Ishikawa (cell line): ENCODE data around the gene PPP4C.

Source experiments
- CEBPB ChIP-seq: IDR thresholded peaks from 2 replicates; pipeline ENCODE4 v1.6.1; 2012
- CREB1 ChIP-seq: IDR thresholded peaks from 2 replicates; pipeline ENCODE4 v1.6.1; 2012; ENCODE audit warnings: low read depth
- EGR1 ChIP-seq: IDR thresholded peaks from 2 replicates; pipeline ENCODE4 v1.6.1; 2012
- EP300 ChIP-seq: IDR thresholded peaks from 2 replicates; pipeline ENCODE4 v1.6.1; 2012; ENCODE audit warnings: borderline replicate concordance
- FOXM1 ChIP-seq: IDR thresholded peaks from 2 replicates; pipeline ENCODE4 v1.6.1; 2012; ENCODE audit warnings: low read depth, borderline replicate concordance
- MAX ChIP-seq: IDR thresholded peaks from 2 replicates; pipeline ENCODE4 v1.6.1; 2012
- NFIC ChIP-seq: IDR thresholded peaks from 2 replicates; pipeline ENCODE4 v1.6.1; 2012
- RAD21 ChIP-seq: IDR thresholded peaks from 2 replicates; pipeline ENCODE4 v1.6.1; 2012; ENCODE audit warnings: low read depth
- TAF1 ChIP-seq: IDR thresholded peaks from 2 replicates; pipeline ENCODE4 v1.6.1; 2012; ENCODE audit warnings: low read depth, mild to moderate bottlenecking
- TCF12 ChIP-seq: IDR thresholded peaks from 2 replicates; pipeline ENCODE4 v1.6.1; 2012; ENCODE audit warnings: low read depth
- TEAD4 ChIP-seq: IDR thresholded peaks from 2 replicates; pipeline ENCODE4 v1.6.1; 2012
- USF1 ChIP-seq: IDR thresholded peaks from 2 replicates; pipeline ENCODE4 v1.6.1; 2012
- YY1 ChIP-seq: IDR thresholded peaks from 2 replicates; pipeline ENCODE4 v1.6.1; 2012; ENCODE audit warnings: low read depth
- ZBTB7A ChIP-seq: IDR thresholded peaks from 2 replicates; pipeline ENCODE4 v1.6.1; 2012; ENCODE audit warnings: low read depth
- TF ChIP-seq, protein P1 (sequence below): IDR thresholded peaks from 2 replicates; pipeline ENCODE4 v1.6.1; 2012; ENCODE audit warnings: low read depth, mild to moderate bottlenecking

PPP4C gene

DNA sequence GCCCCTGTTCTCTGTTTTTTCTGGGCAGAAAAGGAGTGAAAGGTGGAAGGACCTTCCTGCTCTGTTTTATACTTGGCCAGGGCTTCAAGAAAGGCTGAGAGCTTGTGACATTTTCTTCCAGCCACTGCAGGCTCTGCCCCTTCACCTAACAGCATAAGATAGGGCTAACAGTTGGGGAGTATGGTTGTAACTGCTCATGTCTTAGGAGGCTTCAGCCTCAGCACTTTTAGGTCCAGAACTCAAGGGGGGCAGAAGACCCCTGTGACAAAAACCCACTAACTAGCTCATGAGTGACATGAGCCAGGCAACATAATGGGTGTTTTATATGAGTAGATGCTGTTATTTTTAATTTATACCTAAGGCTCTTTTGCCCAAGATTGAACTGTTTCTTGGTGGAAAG, 5.3 kb upstream of the PPP4C start:
- TF ChIP-seq EP300 = no peak
- no peak for TF ChIP-seq TEAD4
- TF ChIP-seq, protein P1, sequence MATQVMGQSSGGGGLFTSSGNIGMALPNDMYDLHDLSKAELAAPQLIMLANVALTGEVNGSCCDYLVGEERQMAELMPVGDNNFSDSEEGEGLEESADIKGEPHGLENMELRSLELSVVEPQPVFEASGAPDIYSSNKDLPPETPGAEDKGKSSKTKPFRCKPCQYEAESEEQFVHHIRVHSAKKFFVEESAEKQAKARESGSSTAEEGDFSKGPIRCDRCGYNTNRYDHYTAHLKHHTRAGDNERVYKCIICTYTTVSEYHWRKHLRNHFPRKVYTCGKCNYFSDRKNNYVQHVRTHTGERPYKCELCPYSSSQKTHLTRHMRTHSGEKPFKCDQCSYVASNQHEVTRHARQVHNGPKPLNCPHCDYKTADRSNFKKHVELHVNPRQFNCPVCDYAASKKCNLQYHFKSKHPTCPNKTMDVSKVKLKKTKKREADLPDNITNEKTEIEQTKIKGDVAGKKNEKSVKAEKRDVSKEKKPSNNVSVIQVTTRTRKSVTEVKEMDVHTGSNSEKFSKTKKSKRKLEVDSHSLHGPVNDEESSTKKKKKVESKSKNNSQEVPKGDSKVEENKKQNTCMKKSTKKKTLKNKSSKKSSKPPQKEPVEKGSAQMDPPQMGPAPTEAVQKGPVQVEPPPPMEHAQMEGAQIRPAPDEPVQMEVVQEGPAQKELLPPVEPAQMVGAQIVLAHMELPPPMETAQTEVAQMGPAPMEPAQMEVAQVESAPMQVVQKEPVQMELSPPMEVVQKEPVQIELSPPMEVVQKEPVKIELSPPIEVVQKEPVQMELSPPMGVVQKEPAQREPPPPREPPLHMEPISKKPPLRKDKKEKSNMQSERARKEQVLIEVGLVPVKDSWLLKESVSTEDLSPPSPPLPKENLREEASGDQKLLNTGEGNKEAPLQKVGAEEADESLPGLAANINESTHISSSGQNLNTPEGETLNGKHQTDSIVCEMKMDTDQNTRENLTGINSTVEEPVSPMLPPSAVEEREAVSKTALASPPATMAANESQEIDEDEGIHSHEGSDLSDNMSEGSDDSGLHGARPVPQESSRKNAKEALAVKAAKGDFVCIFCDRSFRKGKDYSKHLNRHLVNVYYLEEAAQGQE = no peak
- TF ChIP-seq YY1 = no peak
- no peak for TF ChIP-seq ZBTB7A
- TF ChIP-seq CEBPB = no peak
- TF ChIP-seq MAX = no peak
- no peak for TF ChIP-seq EGR1
- TF ChIP-seq CREB1 = no peak
- TF ChIP-seq TCF12 = no peak
- TF ChIP-seq TAF1 = no peak
- TF ChIP-seq FOXM1 = no peak
- TF ChIP-seq NFIC = no peak
- no peak for TF ChIP-seq RAD21
- TF ChIP-seq USF1 = no peak

DNA sequence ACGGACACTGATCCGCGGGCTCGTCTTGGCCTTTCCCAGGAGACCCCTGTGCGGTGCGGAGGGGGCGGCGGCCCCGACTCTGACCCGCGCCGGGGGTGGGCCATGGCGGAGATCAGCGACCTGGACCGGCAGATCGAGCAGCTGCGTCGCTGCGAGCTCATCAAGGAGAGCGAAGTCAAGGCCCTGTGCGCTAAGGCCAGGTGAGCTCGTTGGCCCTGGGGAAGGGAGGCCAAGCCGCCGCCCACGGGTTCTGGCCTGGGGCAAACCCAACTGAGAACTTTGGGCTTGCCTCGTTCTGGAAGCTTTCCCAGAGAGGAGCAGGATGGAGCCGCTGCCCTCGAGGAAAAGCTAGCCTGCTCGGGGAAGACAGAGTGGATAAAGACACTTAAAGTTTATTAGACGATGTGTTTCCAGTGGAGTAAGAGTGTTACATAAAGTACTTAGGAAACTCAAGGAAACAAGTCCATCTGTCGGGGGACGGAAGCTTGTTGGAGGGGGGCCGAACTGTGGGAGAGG, 540 bp downstream of the PPP4C start:
- TF ChIP-seq CREB1 (no peak), TEAD4 (no peak), ZBTB7A (no peak; the same call in 1 of the 2 replicates), FOXM1 (no peak), EP300 (no peak), TAF1 (no peak), EGR1 (peak; percentile 17; the same call in 1 of the 2 replicates), NFIC (no peak)

DNA sequence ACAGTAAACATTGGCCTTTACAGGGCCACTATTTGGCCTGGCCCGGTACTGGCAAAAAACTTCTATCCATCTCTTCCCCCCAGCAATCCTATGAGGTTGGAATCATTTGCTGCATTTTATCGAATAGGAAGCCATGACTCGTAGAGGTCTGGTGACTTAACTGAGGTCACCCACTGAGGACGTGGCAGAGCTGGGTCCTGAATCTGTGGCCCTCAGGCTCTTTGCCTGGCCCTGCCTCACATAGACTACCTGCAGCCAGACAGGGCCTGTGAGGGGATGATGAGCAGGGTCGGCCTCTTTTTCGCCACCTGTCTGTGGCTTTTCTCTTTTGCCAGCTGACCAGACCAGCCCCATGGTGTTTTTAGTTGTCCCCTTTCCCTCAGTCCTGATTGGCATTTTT, 1.9 kb downstream of the PPP4C start:
- TF ChIP-seq ZBTB7A = no peak
- TF ChIP-seq RAD21 = no peak
- no peak for TF ChIP-seq CREB1
- TF ChIP-seq MAX = no peak
- TF ChIP-seq USF1 = no peak
- no peak for TF ChIP-seq EGR1
- no peak for TF ChIP-seq YY1
- TF ChIP-seq TCF12 = no peak
- no peak for TF ChIP-seq FOXM1

GRCh38 chr16:30078744-30079143, 3.0 kb downstream of the PPP4C start:
- no peak for TF ChIP-seq TAF1
- TF ChIP-seq RAD21 = no peak
- no peak for TF ChIP-seq ZBTB7A
- TF ChIP-seq FOXM1 = no peak
- no peak for TF ChIP-seq CEBPB
- TF ChIP-seq EGR1 = no peak
- no peak for TF ChIP-seq USF1
- no peak for TF ChIP-seq CREB1

DNA sequence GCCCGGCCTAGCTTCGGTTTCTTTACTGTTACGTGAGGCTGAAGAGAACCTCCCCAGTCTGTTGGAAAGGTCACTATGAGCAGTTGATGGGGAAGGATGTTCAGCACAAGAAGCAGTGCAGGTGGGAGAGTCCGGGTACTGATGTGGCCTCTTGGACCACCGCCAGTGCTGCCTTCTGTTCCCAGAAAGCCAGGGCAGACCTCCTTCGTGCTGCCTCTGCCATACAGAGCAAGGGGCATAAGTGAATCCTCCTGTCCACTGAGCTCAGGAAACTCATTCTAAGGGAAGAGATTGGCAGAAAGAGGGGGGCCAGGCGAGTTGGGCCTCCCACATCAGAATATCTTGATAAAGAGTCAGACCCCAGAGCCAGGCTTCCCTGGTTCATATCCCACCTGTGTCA, 3.7 kb downstream of the PPP4C start:
- no peak for TF ChIP-seq EP300
- TF ChIP-seq, protein P1 = no peak
- no peak for TF ChIP-seq TEAD4

DNA sequence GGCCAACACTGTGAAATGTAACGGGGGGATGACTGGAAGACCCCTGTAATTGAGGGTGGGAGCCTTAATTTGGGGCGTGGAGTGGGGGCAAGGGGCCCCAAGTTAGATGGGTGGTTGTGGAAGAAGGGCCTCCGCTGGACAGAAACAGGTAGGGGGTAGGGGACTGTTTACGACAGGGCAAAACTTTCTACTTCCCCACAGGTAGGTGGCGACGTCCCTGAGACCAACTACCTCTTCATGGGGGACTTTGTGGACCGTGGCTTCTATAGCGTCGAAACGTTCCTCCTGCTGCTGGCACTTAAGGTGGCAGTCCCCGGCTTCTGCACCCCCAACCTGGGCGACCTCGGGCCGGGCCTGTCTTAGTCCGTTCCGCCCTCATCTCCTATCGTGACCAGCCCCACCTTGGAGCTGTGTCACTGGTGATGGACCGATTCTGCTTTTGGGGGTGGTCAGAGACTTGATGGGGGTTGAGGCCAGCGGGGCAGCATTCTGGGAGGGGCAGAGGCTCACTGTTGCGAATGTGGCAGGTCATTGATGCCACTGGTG, 6.8 kb downstream of the PPP4C start:
- no peak for TF ChIP-seq MAX
- no peak for TF ChIP-seq TAF1
- TF ChIP-seq TCF12 = no peak
- no peak for TF ChIP-seq ZBTB7A
- no peak for TF ChIP-seq CREB1
- no peak for TF ChIP-seq FOXM1
- no peak for TF ChIP-seq EP300
- TF ChIP-seq RAD21 = no peak
- no peak for TF ChIP-seq EGR1
